ENCODE results near the gene HMX1. TPM values are rescaled to one million over a fixed set of nuclear protein-coding genes. Genes with fewer than 3 reads are reported as not detected.

Gene HMX1
- total RNA-seq, 1 donor from 2014 or later: not detected

DNA sequence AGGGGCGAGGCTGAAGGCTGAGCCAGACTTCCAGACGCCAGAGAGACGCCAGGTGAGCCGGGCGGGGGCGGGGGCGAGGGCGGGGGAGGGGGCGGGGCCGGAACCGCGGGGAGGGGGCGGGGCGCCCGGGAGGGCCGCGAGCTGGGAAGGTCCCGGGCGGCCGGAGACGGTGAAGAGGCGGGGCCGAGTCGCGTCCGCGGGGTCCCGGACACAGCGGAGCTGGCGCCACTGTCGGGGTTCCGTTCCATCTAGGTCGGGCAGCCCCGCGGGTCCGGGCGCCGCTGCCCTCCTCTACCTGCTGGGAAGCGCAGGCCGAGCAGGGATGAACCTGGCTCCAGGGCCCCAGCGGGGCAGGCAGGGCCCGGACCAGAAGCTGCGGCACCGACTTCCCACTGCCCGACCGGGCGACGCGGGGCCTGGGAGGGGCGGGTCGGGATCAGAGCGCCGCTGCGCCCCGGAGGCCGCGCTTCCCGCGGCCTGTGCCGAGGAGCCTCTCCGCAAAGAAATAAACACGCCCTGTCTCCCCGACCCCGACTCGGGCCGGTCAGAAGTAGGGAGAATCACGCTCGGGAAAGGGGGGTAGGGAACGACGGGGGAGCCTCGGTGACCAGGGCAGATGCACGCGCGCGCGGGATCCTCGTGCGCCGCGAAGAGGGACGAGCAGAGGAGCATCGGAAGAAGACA, 10.6 kb downstream of the HMX1 start:
- intact Hi-C loops (cut with DNase I): no loop called here
- TF ChIP-seq, protein P1, sequence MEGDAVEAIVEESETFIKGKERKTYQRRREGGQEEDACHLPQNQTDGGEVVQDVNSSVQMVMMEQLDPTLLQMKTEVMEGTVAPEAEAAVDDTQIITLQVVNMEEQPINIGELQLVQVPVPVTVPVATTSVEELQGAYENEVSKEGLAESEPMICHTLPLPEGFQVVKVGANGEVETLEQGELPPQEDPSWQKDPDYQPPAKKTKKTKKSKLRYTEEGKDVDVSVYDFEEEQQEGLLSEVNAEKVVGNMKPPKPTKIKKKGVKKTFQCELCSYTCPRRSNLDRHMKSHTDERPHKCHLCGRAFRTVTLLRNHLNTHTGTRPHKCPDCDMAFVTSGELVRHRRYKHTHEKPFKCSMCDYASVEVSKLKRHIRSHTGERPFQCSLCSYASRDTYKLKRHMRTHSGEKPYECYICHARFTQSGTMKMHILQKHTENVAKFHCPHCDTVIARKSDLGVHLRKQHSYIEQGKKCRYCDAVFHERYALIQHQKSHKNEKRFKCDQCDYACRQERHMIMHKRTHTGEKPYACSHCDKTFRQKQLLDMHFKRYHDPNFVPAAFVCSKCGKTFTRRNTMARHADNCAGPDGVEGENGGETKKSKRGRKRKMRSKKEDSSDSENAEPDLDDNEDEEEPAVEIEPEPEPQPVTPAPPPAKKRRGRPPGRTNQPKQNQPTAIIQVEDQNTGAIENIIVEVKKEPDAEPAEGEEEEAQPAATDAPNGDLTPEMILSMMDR (IDR thresholded peaks at IDR 0.05): no peak
- Histone ChIP-seq H3K4me1 (peaks cover 8% of the 10 kb centered on the region), H3K27ac (no peak overlapping the region), H3K36me3 (no peaks in the 10 kb centered on the region), H3K9me3 (no peaks in the 10 kb centered on the region), H3K4me3 (no peak overlapping the region), H3K27me3 (peaks cover 98% of the 10 kb centered on the region)
- DNase-seq (no peak), ATAC-seq (no peak)

DNA sequence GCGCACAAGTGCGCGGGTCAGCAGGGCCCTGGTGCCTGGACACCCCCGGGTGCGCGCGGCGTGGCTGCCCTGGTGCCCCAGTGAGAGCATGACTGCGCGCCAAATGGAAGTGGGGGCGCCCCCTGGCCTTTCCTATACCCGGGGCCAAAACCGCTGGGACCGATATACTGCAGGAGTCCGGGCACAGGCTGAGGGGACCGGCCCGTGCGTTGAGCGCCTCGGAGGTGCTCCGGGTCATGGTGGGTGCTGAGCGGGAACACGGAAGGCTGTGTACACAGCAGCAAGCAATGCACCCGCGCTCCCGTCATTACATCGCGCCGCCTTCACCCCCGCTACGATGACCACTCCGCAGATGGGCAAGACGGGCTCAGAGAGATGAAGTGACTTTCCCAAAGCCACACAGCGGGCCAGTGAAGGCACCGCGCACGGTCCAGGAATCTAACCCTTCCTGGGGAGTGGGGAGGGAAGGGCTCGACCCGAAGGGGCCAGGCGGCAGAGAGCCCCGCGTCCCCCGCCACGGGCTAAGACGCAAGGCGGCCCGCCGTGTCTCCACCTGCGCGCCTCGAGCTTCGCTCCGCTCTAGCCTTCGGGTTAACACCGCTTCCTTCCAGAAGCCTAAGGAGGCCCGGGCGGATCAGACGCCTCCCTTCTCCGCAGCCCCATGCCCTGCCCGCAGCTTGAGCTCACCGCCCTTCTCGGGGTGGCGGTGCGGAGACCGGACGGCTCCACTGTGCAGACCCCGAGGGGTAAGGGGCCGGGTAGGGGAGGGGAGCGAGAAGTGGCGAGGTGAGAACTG, 11.3 kb downstream of the HMX1 start:
- Histone ChIP-seq H3K27ac (no peak overlapping the region), H3K4me3 (no peak overlapping the region), H3K4me1 (peaks cover 8% of the 10 kb centered on the region), H3K27me3 (peaks cover 100% of the 10 kb centered on the region), H3K36me3 (no peaks in the 10 kb centered on the region), H3K9me3 (no peaks in the 10 kb centered on the region)
- intact Hi-C loops (cut with DNase I): no loop called here
- ATAC-seq: no peak
- DNase-seq: no peak
- TF ChIP-seq, protein P1 (IDR thresholded peaks at IDR 0.05): no peak

DNA sequence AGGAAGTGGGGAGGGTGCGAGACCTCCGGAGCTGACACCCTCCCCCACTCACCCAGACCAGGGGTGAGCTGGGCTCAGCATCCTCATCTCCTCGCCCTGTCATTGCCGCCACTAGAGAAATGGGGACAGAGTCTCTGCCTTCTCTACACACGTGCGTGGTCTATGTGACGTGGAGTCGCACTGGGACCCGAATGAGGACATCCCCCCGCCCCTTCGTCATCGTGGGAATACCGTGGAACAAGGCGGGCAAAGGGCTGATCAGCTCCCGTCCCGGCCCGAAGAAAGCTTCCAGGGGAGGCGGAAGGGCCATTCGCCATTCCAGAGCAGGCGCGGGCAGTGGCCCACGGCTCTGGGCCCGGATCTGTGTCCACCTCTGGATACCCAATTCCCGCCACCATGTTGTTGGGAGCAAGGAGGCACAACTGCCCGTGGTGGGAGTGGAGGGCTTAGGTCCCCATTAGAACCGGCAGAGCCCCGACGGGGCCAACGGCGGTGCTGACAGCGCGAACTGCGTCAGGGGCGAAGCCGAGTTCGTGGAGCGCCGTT, 12.0 kb downstream of the HMX1 start:
- intact Hi-C loops (cut with DNase I): no loop called here
- Histone ChIP-seq H3K4me3 (no peak overlapping the region), H3K9me3 (no peaks in the 10 kb centered on the region), H3K27me3 (peaks cover 100% of the 10 kb centered on the region), H3K36me3 (no peaks in the 10 kb centered on the region), H3K27ac (no peak overlapping the region), H3K4me1 (peaks cover 8% of the 10 kb centered on the region)
- ATAC-seq: no peak
- TF ChIP-seq, protein P1 (IDR thresholded peaks at IDR 0.05): no peak
- DNase-seq: no peak

DNA sequence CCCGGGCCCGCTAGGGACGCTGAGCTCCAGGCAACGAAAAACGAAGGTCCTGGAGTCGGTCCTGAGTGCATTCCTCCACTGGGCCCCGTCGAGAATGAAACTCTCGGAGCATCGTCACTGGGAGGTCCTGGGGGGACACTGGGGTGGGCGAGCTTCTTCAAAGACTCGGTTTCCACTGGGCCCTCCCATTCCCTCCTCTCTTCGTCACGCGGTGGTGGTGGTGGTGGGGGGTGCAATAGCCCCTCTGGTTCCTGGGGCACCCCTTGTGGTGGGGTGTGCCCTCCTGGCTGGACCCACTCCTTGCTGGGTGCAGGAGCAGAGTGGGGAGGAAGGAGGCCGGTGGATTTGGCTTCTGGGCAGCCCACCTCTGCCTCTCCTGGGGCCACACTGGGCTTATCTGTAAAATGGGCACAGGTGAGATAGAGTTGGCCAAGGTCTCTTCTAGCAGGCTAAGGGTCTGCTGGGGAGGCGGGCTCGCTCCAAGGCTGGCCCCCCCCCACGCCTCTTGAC, 12.9 kb downstream of the HMX1 start:
- DNase-seq (no peak), ATAC-seq (no peak)
- Histone ChIP-seq H3K27ac (no peak overlapping the region), H3K27me3 (peaks cover 98% of the 10 kb centered on the region), H3K4me1 (peaks cover 8% of the 10 kb centered on the region), H3K9me3 (no peaks in the 10 kb centered on the region), H3K4me3 (no peak overlapping the region), H3K36me3 (no peaks in the 10 kb centered on the region)
- TF ChIP-seq, protein P1 (IDR thresholded peaks at IDR 0.05): no peak
- intact Hi-C loops (cut with DNase I): no loop called here

DNA sequence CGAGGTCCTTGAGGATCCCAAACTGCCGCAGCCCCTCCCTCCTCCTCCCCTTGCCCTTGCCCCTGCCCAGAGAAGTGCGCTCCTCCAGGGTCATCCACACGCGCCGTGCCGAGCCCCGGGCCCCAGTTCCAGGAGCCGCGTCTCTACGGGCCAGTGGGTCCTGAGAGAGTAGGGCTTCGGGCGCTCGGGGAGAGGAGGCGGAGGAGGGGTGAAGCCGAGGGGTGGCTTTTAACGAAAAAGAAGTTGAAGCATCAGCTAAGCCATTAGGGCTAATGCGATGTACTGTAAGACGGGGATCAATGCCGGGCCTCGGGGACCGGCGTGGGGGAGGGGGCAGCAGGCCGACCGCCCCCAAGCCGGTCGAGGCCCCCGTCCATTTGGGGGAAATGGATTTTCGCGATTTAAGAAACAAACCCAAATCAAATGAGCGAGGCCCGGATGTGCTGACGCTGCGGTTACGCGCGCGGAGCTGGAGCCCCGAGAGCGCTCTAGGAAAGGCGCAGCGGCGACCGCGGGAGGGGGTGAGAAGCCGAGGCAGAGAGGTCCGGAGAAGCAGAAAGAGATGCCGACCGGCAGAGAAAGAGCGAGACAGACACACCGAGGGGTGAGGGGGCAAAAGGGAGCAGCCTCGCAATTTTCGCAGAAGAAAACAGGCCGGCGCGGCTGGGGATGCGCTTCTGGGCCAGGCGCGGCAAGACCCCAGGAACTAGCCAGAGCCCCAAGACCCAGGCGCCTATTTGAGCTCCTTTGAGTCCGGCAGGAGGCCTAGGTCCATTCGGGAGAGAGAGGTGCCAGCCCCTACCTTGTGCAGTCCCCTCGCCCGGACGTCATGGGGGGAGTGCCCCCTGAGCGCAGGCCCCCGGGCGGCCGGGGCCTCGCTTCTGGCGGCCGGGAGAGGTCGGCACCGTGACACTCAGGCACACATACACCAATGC, 13.6 kb downstream of the HMX1 start:
- Histone ChIP-seq H3K4me3 (no peak overlapping the region), H3K36me3 (no peaks in the 10 kb centered on the region), H3K27ac (no peak overlapping the region), H3K27me3 (peaks cover 92% of the 10 kb centered on the region), H3K4me1 (peaks cover 8% of the 10 kb centered on the region), H3K9me3 (no peaks in the 10 kb centered on the region)
- TF ChIP-seq, protein P1 (IDR thresholded peaks at IDR 0.05): no peak
- no peak for ATAC-seq
- intact Hi-C loops (cut with DNase I): no loop called here
- DNase-seq: no peak
